ENCODE results near the gene PHACTR1.

DNA sequence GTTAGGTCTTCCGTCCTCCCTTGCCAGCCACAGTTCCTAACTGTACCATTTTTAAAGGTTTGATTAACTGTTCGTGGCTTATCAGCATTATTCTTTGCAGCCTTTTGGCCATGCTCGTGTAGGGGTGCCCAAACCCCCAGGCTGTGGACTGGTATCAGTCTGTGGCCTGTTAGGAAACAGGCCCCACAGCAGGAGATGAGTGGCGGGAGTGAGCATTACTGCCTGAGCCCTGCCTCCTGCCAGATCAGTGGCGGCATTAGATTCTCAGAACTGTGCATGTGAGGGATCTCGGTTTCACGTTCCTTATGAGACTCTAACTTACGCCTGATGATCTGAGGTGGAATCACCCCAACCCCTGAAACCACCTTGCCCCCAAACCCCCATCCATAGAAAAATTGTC, 532.4 kb downstream of the PHACTR1 start:
- TF ChIP-seq POLR2A (IDR thresholded peaks at IDR 0.05; ENCODE audit: low read depth, low read length) (no peak), POU2F2 (IDR thresholded peaks at IDR 0.05; ENCODE audit: low read depth, low read length) (no peak)

Data from GM12891 (cell line).